Left lobe of liver (tissue), 2 donors: Measurements from ENCODE around the gene CORO1A. TPM values are rescaled to one million over a fixed set of nuclear protein-coding genes. Genes with fewer than 3 reads are reported as not detected.
A peak's percentile ranks its signal among the peaks of the same experiment; 100 is the strongest.
"Not testable (repeated sequence)": the region's sequence is repeated elsewhere in the genome, so short reads cannot be mapped to it uniquely, and the experiment has no call there.

Experiments
- ATAC-seq: fragments of 200-7000 bp; cut with Tn5 transposase; one replicate; pipeline ENCODE4 v1.9.1; 2020; ENCODE audit warnings: mild to moderate bottlenecking, moderate library complexity
- DNase-seq: peaks from one replicate; pipeline ENCODE4 v3.0.0-alpha.2; 2020; ENCODE audit warnings: low spot score
- total RNA-seq: library from RNA; stranded (reverse); gene quantifications from one replicate; pipeline ENCODE4 v1.2.1, GENCODE V29; 2021
- donor health status: DM: no; HTN: no; CAD: no; lungs with moderate emphysema.
- donor health status: DM: no; HTN: yes; CAD: no.

Gene CORO1A
- total RNA-seq: 8.5 TPM

- ATAC-seq (peak; percentile 92), DNase-seq (peak; percentile 83)
Measured at GRCh38 chr16:30183233-30184095, at the start of gene CORO1A. Gene CORO1A (plus strand): TSS chr16:30183602. CDS start chr16:30185210, 1,608 bp downstream.

GRCh38 chr16:30136971-30137605, 46.3 kb upstream of the CORO1A start:
- no peak for DNase-seq
- ATAC-seq: no peak

GRCh38 chr16:30137897-30138296, 45.5 kb upstream of the CORO1A start:
- no peak for ATAC-seq
- no peak for DNase-seq

- ATAC-seq: no peak
- DNase-seq: no peak
Measured at GRCh38 chr16:30139583-30140481, 43.6 kb upstream of the CORO1A start.

- DNase-seq: no peak
- ATAC-seq: no peak
Measured at GRCh38 chr16:30141750-30142149, 41.7 kb upstream of the CORO1A start.

- ATAC-seq (peak; percentile 39), DNase-seq (no peak)
Measured at GRCh38 chr16:30142672-30143346, 40.6 kb upstream of the CORO1A start.

- DNase-seq: no peak
- ATAC-seq: no peak
Measured at GRCh38 chr16:30143347-30143702, 40.1 kb upstream of the CORO1A start.

GRCh38 chr16:30144017-30144416, 39.4 kb upstream of the CORO1A start:
- DNase-seq: no peak

GRCh38 chr16:30144917-30145316, 38.5 kb upstream of the CORO1A start:
- DNase-seq (no peak), ATAC-seq (no peak)

More at GRCh38 chr16:30144017-30144416, 39.4 kb upstream of the CORO1A start:
- ATAC-seq: no peak

GRCh38 chr16:30145657-30146056, 37.7 kb upstream of the CORO1A start:
- no peak for ATAC-seq
- no peak for DNase-seq

GRCh38 chr16:30147843-30148510, 35.4 kb upstream of the CORO1A start:
- DNase-seq (no peak), ATAC-seq (no peak)

GRCh38 chr16:30149250-30149930, 34.0 kb upstream of the CORO1A start:
- DNase-seq: no peak
- no peak for ATAC-seq

GRCh38 chr16:30151091-30151490, 32.3 kb upstream of the CORO1A start:
- no peak for ATAC-seq
- no peak for DNase-seq

GRCh38 chr16:30152517-30152916, 30.9 kb upstream of the CORO1A start:
- ATAC-seq: no peak
- no peak for DNase-seq

GRCh38 chr16:30155188-30155587, 28.2 kb upstream of the CORO1A start:
- DNase-seq (no peak), ATAC-seq (no peak)

- no peak for DNase-seq
Measured at GRCh38 chr16:30157214-30157613, 26.2 kb upstream of the CORO1A start.

GRCh38 chr16:30163538-30163937, 19.9 kb upstream of the CORO1A start:
- ATAC-seq: no peak
- no peak for DNase-seq

More at GRCh38 chr16:30157214-30157613, 26.2 kb upstream of the CORO1A start:
- no peak for ATAC-seq

GRCh38 chr16:30166202-30166902, 17.1 kb upstream of the CORO1A start:
- peak; percentile 19 for ATAC-seq
- no peak for DNase-seq

GRCh38 chr16:30168746-30169145, 14.7 kb upstream of the CORO1A start:
- DNase-seq, ATAC-seq: not testable (repeated sequence)
